HG03060 (cell line): Measurements from ENCODE around the gene INTS11.

Experiments used
- ATAC-seq: cut with Tn5 transposase; IDR thresholded peaks from one replicate; pipeline ENCODE4 v1.9.1; 2021; ENCODE audit warnings: low read depth, moderate number of reproducible peaks; ENCODE audit not compliant: unreplicated experiment

INTS11 gene

GRCh38 chr1:1287288-1288110, 37.0 kb downstream of the INTS11 start:
- ATAC-seq = no peak

GRCh38 chr1:1286313-1287261, 37.9 kb downstream of the INTS11 start:
- ATAC-seq = no peak

- ATAC-seq = no peak
These were observed 38.7 kb downstream of the INTS11 start for GRCh38 chr1:1285611-1286311.

GRCh38 chr1:1285102-1285571, 39.3 kb downstream of the INTS11 start:
- ATAC-seq = no peak

GRCh38 chr1:1284221-1285101, 40.0 kb downstream of the INTS11 start:
- no peak for ATAC-seq

GRCh38 chr1:1283821-1284220, 40.6 kb downstream of the INTS11 start:
- ATAC-seq = no peak

GRCh38 chr1:1282998-1283397, 41.5 kb downstream of the INTS11 start:
- no peak for ATAC-seq

GRCh38 chr1:1281533-1282321, 42.7 kb downstream of the INTS11 start:
- no peak for ATAC-seq

GRCh38 chr1:1280782-1281481, 43.5 kb downstream of the INTS11 start:
- no peak for ATAC-seq

- no peak for ATAC-seq
These were observed 45.4 kb downstream of the INTS11 start for GRCh38 chr1:1279028-1279427.

GRCh38 chr1:1278620-1279019, 45.8 kb downstream of the INTS11 start:
- no peak for ATAC-seq

GRCh38 chr1:1275836-1276235, 48.6 kb downstream of the INTS11 start:
- no peak for ATAC-seq

- ATAC-seq = no peak
These were observed 49.5 kb downstream of the INTS11 start for GRCh38 chr1:1274931-1275431.

GRCh38 chr1:1274299-1274930, 50.0 kb downstream of the INTS11 start:
- no peak for ATAC-seq

GRCh38 chr1:1273512-1274298, 50.8 kb downstream of the INTS11 start, which contains the start of gene UBE2J2:
UBE2J2 (minus strand) TSS chr1:1273854; CDS start chr1:1267992, 5,862 bp downstream.
- ATAC-seq = no peak

GRCh38 chr1:1273209-1273511, 51.3 kb downstream of the INTS11 start:
- ATAC-seq = no peak
